DMS79 treated with DMSO at 0.1 percent for 48 hours (cell line): ENCODE results near the gene TM9SF2.
"Not testable (repeated sequence)": the region's sequence is repeated elsewhere in the genome, so short reads cannot be mapped to it uniquely, and the experiment has no call there.

Source experiments
- DNase-seq: peaks from one replicate; lab custom pipeline; 2025; lab: John Stamatoyannopoulos, UW

The TM9SF2 gene

GRCh38 chr13:99501184-99501847, at the start of gene TM9SF2:
TM9SF2 (plus strand) TSS chr13:99501472; CDS start chr13:99501607, 135 bp downstream.
- DNase-seq: peak; percentile 100

GRCh38 chr13:99454518-99455183, 46.6 kb upstream of the TM9SF2 start:
- no peak for DNase-seq

GRCh38 chr13:99459099-99459850, 42.0 kb upstream of the TM9SF2 start:
- no peak for DNase-seq

- DNase-seq: not testable (repeated sequence)
Observed at GRCh38 chr13:99460802-99461201, 40.5 kb upstream of the TM9SF2 start.

- no peak for DNase-seq
Observed at GRCh38 chr13:99463646-99464397, 37.5 kb upstream of the TM9SF2 start.

- DNase-seq: no peak
Observed at GRCh38 chr13:99464441-99464949, 36.8 kb upstream of the TM9SF2 start.

GRCh38 chr13:99465454-99465853, 35.8 kb upstream of the TM9SF2 start:
- DNase-seq: no peak

GRCh38 chr13:99467764-99468163, 33.5 kb upstream of the TM9SF2 start:
- no peak for DNase-seq

GRCh38 chr13:99469041-99469440, 32.2 kb upstream of the TM9SF2 start:
- no peak for DNase-seq

GRCh38 chr13:99470027-99470426, 31.2 kb upstream of the TM9SF2 start:
- DNase-seq: no peak

- no peak for DNase-seq
Observed at GRCh38 chr13:99471221-99472121, 29.8 kb upstream of the TM9SF2 start.

GRCh38 chr13:99472122-99472440, 29.2 kb upstream of the TM9SF2 start:
- DNase-seq: no peak

GRCh38 chr13:99473515-99473914, 27.8 kb upstream of the TM9SF2 start:
- no peak for DNase-seq

GRCh38 chr13:99476648-99477047, 24.6 kb upstream of the TM9SF2 start:
- no peak for DNase-seq

GRCh38 chr13:99477493-99477892, 23.8 kb upstream of the TM9SF2 start:
- DNase-seq: no peak

- peak; percentile 90 for DNase-seq
Observed at GRCh38 chr13:99481366-99481765, 19.9 kb upstream of the TM9SF2 start.

GRCh38 chr13:99484473-99484872, 16.8 kb upstream of the TM9SF2 start:
- no peak for DNase-seq

GRCh38 chr13:99486996-99487395, 14.3 kb upstream of the TM9SF2 start:
- DNase-seq: no peak

- no peak for DNase-seq
Observed at GRCh38 chr13:99489028-99489427, 12.2 kb upstream of the TM9SF2 start.

GRCh38 chr13:99491750-99492149, 9.5 kb upstream of the TM9SF2 start:
- DNase-seq: not testable (repeated sequence)
